ENCODE results near the gene MAN1B1. TPM values are rescaled to one million over a fixed set of nuclear protein-coding genes. Genes with fewer than 3 reads are reported as not detected.

MAN1B1 gene
- 75.5 and 76.6 TPM in 2 replicates for total RNA-seq
- 94.6 TPM for polyA plus RNA-seq (2012)

DNA sequence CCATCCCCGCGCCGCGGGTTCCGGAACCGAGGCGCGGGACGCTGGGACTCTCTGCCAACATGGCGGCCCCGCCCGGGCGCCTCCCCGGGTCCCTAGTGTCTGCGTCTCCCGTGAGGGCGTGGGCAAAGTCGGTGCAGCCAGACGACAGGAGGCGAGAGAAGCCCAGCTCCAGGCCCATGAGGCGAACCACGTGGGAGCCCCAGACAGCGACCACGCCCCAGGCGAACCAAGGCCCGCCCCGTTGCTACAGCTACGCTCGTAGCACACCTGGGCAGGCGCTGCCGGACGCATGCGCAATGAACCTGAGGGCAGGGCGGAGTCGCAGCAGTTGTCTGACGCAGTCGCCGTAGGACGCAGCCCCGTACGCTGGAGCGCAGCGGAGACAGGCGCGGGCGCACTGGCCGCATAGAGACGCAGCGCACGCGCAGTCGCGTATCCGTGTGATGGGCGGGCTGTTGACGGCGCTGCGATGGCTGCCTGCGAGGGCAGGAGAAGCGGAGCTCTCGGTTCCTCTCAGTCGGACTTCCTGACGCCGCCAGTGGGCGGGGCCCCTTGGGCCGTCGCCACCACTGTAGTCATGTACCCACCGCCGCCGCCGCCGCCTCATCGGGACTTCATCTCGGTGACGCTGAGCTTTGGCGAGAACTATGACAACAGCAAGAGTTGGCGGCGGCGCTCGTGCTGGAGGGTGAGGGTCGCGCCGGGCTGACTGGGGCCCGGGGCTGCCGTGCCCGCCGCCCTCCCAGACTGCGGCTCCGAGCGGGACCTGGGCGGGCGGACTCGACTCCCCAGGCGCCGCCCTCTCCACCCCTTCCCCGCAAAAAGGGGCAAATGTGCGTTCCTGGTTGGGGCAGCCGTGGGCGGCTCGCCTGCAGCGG, at the start of gene MAN1B1:
Gene MAN1B1, plus strand, starts transcription at position 455 of the 878 bp plus-strand sequence. Its CDS starts 15 bp downstream, at position 470.
- DNase-seq (ENCODE audit: low read depth), result peak; percentile 98

DNA sequence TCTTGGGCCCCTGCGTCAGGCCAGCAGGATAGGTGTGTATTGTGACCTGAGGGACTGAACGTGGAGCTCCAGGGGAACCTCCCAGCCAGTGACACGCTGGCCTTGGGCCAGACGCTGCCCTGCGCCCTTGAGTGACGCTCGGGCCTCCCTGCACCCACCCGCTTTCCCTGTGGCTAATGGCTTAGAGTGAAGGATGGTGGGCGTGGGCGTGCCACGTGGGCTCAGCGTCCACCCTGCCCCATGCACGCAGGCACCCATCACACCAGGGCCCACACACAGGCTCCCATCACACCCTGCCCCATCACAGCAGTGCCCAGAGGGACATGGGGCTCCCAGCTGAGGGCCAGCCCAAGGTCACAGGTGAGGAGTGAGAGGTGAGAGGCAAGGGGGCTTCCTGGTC, 49.8 kb upstream of the MAN1B1 start:
- DNase-seq (ENCODE audit: low read depth), result no peak

DNA sequence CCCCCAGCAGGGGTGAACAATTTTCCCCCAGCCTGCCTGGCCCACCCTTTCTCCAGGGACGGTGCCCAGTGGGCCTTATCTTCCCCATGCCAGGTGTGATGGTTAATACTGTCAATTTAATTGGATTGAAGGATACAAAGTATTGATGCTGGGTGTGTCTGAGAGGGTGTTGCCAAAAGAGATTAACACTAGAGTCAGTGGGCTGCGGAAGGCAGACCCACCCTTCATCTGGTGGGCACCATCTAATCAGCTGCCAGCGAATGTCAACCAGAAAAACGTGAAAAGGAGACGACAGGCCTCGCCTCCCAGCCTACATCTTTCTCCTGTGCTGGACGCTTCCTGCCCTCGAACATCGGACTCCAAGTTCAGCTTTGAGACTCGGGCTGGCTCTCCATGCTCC, 49.3 kb upstream of the MAN1B1 start:
- no peak for DNase-seq (ENCODE audit: low read depth)

DNA sequence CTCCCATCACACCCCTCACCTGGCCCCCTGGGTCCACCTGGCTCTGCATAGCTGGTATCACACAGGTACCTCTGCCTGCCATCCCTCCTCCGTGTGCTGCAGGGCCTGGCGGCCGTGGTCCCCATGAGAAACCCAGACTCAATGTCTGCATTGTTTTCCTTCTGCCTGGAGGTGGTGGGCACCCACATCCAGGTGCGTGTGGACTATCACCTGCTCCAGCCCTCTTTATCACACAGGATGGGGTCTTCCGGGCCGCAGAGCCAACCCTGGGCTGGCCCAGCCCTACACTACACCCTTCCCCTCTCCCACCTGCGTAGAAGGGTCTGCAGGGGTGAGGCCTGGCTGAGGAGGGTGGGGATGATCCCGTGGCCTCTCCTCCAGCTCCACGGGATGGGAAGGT, 47.9 kb upstream of the MAN1B1 start:
- no peak for DNase-seq (ENCODE audit: low read depth)

DNA sequence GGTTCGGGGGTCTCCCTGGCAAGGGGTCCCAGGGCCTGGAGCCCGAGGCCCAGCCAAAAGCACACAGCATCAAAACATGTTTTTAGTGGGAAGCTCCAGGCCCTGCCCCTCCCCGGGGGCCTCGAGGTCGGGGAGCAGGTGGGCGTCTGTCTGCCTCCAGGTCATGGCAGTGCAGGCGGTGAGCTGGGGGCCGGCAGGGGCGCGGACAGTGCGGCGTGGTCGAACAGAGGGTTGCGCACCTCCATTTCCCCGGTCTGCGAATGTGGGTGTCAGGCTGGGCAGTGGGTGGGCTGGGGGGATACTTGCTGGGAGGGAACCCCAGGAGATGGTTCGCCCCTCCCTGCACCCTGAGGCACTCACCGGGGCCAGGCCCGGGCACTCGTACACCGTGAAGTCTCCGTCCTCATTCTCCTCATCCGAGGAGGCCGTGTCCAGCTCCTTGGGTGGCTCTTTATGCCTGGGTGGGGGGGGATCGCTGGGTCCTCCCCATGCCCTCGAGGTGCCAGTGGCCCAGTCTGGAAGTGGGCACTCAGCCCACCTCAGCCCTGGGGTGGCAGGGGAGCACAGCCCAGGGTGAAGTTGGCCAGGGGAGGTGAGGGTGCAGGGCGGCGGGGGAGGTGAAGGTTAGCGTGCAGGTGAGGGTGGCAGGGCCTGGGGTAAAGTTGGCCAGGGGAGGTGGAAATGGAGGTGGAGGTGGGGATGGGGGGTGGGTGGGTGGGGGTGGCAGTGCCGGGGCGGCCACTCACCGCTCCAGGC, 47.0 kb upstream of the MAN1B1 start:
- DNase-seq (ENCODE audit: low read depth), result no peak

DNA sequence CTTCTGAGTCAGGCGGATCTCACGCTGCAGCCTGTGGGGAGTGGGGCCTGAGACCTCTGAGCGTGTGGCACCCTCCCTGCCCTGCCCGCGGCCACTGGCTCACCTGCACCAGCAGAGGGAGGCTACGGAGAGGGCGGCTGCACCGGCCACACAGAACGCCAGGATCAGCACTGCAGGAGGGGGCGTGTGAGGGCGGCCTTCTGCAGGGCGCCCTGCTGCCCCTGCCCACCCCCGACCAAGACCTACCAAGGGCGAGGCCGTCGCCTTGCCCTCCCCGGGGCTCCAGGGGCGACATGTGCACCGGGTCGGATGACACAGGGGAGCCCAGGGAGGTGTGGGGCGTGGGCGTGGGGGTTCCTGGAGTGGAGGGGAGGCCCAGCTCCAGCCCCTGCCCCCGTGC, 46.2 kb upstream of the MAN1B1 start:
- DNase-seq (ENCODE audit: low read depth), result no peak

DNA sequence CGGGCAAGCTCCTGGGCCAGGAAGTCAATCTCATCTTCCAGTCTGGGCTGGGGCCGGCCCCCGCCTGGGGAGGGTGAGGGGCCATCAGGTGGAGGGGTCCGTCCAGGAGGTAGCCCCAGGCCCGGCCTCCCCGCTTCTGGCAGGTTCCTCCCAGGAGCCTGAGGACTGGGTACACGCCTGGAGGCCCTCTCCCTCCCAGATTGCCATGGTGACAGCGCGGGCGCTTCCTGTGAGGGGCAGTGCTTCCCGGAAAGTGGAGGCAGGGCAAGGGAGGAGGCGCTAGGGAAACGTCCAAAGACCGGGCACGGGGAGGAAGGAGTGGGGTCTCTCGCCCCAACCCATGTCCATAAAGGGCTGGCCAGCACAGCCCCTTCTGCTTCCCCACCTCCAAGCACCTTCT, 45.7 kb upstream of the MAN1B1 start:
- no peak for DNase-seq (ENCODE audit: low read depth)

DNA sequence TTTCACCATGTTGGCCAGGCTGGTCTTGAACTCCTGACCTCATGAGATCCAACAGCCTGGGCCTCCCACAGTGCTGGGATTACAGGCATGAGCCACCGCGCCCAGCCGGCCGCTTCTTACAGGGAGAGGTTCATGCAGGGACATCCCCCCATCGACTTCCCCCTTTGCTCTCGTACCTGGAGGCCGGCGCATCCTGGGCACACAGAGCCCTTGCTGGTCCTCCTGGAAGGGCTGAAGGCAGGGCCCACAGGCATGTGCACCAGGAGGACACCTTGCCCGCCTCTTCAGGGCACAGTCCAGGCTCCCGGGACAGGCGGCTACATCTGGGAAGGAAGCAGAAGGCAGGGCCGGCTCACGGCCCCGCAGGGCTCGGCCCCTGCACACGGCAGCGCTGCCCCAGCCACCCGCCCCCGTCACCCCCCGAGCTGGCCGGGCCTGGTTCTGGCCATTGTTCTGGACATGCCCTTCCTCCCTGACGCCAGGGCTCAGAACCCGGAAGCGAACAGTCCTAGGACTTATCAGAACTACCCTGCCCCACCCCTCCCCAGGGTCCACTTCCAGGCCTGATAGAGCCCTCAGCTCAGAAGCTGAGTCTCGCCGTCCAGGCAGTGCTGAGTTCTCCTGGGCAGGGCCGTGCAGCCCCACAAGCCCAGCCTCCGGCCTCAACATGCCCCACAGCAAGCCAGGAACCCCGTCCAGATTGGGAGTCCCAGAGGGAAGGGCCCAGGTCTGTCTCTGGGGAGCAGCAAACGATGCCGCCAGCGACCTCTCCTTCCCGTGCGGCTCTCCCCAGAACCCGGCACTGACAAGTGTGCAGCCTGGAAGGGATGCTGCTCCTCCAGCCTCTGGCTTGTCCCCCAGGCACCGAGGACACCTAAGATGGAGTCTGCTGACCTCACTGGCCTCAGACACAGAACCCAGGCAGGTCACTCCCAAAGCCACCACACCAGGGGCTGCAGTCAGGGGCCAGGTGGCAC, 43.7 kb upstream of the MAN1B1 start:
- no peak for DNase-seq (ENCODE audit: low read depth)

DNA sequence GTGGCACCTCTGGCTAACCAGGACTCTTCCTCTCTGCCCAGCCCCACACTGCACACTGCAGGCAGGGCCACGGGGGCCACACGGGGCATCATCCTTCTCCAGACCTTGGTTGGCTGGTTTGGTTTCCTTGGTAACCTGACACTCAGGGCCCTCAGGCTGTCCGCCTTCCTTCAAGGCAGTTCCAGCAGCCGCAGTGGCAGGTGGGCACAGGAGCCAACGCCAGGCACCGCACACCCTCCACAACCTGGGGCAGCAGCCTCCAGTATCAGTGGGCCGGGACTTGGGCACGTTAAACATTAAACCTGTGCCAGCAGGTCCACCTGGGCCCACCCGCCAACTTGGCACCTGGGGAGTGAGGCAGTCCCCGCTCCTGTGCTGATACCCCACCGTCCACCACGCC, 42.7 kb upstream of the MAN1B1 start:
- no peak for DNase-seq (ENCODE audit: low read depth)

DNA sequence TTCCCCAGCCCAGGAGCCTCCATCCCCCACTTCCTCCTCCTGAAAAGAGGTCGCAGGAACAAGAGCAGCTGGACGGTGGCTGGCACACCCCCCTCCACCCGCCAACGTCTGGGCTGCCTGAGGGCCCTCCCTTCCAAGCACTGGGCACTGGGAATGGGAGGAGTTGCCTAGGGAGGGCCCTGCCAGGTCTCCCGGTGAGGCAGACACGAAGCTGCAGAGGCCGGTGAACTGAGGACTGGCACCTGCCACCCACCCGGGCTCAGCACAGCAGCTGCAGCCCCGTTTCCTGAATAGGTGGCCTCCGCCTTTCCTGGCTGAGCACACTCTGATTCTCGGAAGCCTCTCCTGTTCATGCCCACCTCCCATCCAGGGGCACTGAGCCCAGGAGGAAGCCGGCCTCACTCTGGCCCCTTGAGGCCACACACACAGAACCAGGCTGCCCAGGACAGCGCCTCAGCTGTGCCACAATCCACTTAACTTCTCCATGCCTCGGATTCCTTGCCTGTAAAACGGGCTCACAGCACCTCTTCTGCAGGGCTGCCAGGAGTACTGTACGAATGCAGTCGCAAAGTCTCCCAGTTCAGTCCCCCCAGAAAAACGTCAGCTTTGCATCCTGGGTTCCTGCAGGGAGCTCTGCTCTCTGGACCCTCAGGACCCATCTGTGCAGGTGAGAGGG, 42.1 kb upstream of the MAN1B1 start:
- no peak for DNase-seq (ENCODE audit: low read depth)

DNA sequence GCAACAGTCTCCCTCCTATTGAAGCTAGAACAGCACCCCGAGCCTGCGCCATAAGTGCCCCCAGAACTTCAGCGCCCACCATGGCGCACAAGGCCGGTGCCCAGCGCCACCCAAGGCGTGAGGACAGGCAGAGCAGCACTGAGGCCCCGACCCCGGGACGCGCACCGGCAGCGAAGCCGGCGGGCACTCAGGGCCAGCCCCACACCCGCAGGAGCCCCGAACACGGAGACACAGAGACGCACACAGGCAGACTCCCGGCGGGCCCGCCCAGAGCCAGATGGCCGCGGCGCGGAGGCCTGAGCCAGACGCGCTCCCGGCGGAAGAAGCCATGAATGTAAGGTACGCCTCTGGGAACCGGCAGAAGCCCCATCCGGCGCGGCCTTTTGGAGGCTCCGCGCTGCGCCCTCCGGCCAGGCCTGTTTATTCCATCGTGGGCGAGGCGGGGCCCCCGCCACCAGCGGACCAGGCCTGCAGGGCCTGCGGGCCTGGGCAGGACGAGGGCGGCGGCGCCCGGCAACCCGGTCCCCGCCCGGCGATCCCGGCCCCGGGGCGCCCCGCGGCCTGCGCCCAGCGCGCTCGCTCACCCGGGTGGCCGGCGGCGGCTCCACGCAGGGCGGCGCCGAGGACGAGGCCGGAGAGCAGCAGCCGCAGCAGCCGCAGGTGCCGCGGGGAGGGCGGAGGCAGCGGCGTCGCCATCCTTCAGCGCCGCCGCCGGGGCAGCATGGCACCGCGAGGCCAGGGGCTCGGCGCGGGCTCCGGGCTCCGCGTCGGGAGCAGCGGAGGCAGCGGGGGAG, 41.3 kb upstream of the MAN1B1 start:
- peak; percentile 38 for DNase-seq (ENCODE audit: low read depth)

DNA sequence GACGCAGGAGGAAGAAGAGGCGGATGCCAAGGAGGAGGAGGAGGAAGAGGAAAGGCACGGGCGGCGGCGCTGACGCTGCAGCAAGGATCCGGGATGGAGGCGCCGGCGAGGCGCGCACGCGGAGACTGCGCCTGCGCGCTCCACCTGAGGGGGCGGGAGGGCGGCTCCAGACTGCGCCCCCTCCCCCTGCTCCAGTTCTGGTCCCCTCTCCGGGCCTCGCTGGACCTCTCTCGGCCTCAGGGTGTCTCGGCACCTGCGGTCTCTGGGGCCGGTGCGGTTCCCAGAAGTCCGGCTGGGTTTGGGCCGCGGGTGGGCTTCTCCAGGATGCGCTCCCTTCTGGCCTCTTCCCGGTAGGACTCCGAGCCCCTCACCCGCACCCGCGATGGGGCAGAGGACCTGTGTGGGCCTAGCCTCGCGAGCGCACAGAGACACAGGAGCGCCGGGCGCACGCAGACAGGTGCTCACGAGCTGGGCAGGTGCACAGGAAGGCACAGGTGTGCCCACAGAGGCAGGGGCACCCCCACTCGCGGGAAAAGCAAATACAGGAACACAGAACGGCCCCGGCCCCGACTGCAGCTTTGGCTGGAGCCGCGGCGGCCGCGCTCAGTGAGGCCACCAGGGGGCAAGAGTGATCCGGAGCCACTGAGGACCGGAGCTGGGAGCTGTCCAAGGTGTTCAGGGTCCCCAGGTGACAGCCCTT, 40.5 kb upstream of the MAN1B1 start, which contains the start of gene NPDC1:
Gene NPDC1, minus strand, starts transcription at position 90 of the 700 bp plus-strand sequence. CDS start 188 bp downstream, outside the sequence.
- DNase-seq (ENCODE audit: low read depth), result peak; percentile 72

DNA sequence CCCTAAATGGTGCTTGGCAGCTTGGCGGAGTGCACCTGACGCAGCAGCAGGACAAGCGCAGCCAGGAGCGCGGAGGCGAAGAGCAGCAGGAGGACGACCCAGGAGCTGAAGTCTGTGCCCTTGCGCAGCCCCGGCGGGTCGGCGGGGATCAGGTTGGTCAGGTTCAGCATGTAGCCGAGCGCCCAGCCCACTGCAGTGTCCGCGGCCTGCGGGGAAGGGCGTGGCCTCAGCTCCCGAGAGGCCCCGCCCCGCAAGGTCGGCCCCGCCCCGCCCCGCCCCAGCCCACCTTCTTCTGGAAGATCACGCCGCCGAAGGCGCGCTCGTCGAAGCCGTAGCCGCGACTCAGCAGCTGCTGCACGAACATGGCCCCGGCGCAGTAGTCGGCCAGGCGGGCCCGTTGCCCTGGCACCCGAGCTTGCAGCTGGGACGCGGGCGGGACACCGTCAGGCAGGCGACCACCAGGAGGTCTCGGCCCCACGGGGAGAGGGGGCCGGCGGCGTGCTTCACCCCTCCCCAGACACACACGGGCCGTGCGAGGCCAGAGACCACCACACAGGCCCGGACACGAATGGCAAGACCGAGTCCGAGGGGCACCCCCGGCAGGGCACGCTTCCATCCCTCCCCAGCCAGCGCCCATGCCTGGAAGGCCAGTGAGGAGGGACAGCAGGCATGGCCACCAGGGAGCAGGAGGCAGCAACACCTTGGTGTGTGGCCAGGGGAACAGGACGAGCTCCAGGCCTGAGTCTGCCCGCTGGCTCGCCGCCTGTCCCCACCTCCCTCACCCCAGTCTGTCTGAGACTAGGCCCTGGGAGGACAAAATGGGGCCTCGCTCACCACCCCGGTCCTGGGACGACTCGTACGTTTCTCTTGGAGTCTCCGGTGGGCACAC, 37.9 kb upstream of the MAN1B1 start:
- no peak for DNase-seq (ENCODE audit: low read depth)

DNA sequence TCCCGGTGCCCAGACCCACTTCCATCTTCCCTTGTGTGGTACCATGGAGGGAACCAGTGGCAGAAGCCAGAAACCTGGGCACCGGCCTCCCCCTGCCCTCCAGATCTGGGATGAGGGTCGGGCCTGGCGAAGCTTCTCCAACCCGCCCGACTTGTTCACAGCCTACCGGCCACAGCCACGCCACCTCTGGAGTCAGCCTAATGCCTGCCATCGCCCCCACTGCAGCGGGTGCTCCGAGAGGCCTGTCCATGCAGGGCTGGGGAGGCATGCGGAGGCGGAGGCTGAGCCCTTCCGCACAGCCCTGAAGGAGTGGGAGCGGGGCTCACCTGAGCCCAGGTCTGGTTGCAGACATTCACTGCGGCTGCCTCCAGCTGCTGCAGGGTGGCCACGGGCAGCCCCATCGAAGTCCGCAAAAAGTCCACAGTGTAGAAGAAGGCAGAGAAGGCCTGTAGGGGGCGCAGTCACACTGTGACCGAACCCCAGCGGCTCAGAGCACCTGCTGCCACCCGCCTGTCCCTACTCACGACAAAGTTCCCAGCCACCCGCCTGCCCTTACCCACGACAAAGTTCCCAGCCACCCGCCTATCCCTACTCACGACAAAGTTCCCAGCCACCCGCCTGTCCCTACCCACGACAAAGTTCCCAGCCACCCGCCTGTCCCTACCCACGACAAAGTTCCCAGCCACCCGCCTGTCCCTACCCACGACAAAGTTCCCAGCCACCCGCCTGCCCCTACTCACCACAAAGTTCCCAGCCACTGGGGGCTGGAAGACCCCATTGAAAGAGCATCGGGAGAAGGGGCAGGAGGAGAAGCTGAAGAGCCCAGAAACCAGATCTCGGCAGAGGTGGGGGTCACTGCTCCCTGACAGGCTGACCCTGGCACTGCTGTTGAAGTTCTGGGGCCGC, 37.0 kb upstream of the MAN1B1 start:
- DNase-seq (ENCODE audit: low read depth), result peak; percentile 76

DNA sequence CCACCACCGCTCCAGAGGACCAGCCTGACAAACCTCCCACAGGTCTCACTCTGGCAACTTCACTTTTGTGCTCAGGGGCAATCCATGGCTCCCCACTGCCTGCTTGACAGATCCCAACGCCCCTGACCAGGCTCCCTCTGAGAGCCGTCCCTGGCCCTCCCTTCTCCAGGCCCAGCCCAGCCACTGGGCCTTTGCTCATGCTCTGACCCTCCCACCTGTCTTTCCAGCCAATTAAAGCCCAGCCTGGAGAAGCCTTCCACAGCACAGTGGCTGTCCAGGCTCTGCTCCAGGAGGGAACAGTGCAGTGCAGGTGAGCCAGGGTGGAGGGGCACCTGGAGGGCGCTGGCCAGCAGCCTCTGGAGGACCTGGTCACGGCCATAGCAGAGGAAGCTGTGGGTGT, 36.2 kb upstream of the MAN1B1 start:
- no peak for DNase-seq (ENCODE audit: low read depth)

DNA sequence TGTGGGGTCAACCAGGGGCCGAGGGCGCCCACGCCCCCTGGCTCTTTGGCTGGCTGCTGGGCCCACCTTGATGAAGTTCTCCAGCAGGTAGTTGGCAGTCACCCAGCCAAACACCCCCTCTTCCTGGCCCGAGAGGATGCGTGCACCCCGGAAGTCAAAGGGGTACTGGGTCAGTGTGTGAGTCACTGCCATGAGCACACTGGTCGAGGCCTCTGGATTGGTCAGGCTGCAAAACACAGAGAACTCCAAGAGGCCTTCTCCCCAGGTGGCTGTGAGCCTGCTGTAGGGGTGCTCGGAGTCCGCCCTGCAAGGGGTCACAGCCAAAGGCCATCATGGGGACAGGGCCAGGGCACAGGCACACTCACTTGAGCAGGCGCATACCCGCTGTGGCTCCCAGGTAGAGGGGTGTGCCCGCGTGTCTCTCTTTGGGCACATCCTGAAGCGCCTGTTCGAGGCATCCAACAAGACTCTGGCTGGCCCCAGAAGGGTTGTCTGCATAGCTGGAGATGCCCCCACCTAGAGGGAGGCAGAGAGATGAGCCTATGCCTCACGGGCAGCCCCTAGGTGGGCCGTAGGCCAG, 35.5 kb upstream of the MAN1B1 start:
- no peak for DNase-seq (ENCODE audit: low read depth)

DNA sequence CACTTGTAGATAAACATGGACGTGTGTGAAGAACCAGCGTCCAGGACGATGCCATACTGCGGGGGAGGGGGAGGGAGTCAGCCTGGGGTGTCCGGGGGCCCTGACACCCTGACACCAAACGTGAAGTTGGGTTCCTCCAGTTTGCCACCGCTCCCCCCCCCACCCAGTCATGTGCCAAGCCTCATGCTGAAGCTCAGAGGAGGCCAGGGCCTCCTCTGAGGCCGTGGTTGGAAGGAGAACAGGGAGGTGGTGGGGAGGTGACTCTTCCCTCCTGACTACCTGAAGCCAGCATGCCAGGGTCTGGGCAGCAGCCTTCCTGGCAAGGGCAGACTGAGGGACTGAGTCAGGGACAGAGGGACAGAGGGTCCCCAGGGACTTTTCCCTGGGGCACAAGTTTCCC, 34.5 kb upstream of the MAN1B1 start:
- no peak for DNase-seq (ENCODE audit: low read depth)

All from myocyte (in vitro differentiated cells).